GM12865 (cell line): ENCODE data around the gene KCTD19.

Experiments used
- DNase-seq: peaks from one replicate; pipeline ENCODE4 v3.0.0; 2010; ENCODE audit warnings: low read depth
- H3K4me3 ChIP-seq: 2 replicates; pipeline ENCODE4 v1.5.1; 2011; ENCODE audit warnings: mild to moderate bottlenecking, low read depth, low read length, control low read depth
- CTCF ChIP-seq: IDR thresholded peaks from 2 replicates; pipeline ENCODE4 v1.5.1; 2011; ENCODE audit warnings: low read length, control low read depth, low read depth, inconsistent platforms; ENCODE audit not compliant: insufficient read depth; ENCODE audit errors: missing control alignments

The KCTD19 gene

GRCh38 chr16:67264866-67265265 is 61.7 kb downstream of the KCTD19 start:
- no peak for DNase-seq
- H3K4me3 ChIP-seq: no peak overlapping the region
- no peak for TF ChIP-seq CTCF

GRCh38 chr16:67264277-67264676 is 62.3 kb downstream of the KCTD19 start:
- DNase-seq: no peak
- TF ChIP-seq CTCF: peak; percentile 17
- no peak overlapping the region for H3K4me3 ChIP-seq

GRCh38 chr16:67263201-67263600 is 63.3 kb downstream of the KCTD19 start:
- H3K4me3 ChIP-seq: no peak overlapping the region
- DNase-seq: no peak
- TF ChIP-seq CTCF: no peak

- H3K4me3 ChIP-seq: no peak overlapping the region
- peak; percentile 70 for DNase-seq
- peak; percentile 62 for TF ChIP-seq CTCF
Measured at GRCh38 chr16:67260426-67261063, 66.0 kb downstream of the KCTD19 start.

GRCh38 chr16:67259705-67260104 is 66.8 kb downstream of the KCTD19 start:
- no peak overlapping the region for H3K4me3 ChIP-seq
- DNase-seq: no peak
- no peak for TF ChIP-seq CTCF

- no peak for TF ChIP-seq CTCF
- no peak for DNase-seq
- no peak overlapping the region for H3K4me3 ChIP-seq
Measured at GRCh38 chr16:67258161-67258835, 68.2 kb downstream of the KCTD19 start.
